Spleen (tissue), 7 donors: Measurements from ENCODE around the gene GP1BB.

Source experiments
- CTCF ChIP-seq, 11 experiments: fragments of 200-600 bp in 7 of 11; fragments of 450-650 bp in 4 of 11; sonication (generic) in 4 of 11; IDR thresholded peaks in 8 of 11; conservative IDR thresholded peaks in 3 of 11; 1 replicate in 7 of 11; 2 replicates in 4 of 11; pipeline versions ENCODE4 v1.4.0 to v1.8.0; 2016 to 2021; ENCODE audit warnings: antibody characterized with exemption in 11 of 11, inconsistent platforms in 4 of 11, mild to moderate bottlenecking in 1 of 11
- POLR2A ChIP-seq, 3 donors: fragments of 450-650 bp; IDR thresholded peaks; one replicate each; pipeline ENCODE4 v1.5.1; 2017; ENCODE audit warnings: antibody characterized with exemption in 3 of 3, mild to moderate bottlenecking in 1 of 3
- POLR2AphosphoS5 ChIP-seq, 3 donors: sonication (generic); formaldehyde crosslinking; IDR thresholded peaks; one replicate each; pipeline ENCODE4 v1.5.1; 2017; ENCODE audit warnings: antibody characterized with exemption in 3 of 3
- donor health status: DM: no; HTN: no; CAD: no; lungs with moderate emphysema.
- donor health status: DM: no; HTN: no; CAD: no.
- donor health status: DM: no; HTN: no; CAD: no.

- no peak for TF ChIP-seq POLR2A (IDR thresholded peaks at IDR 0.05)
- no peak for TF ChIP-seq CTCF (IDR thresholded peaks at IDR 0.05 in 8 of 11, conservative IDR thresholded peaks at IDR 0.05 in 3 of 11)
- TF ChIP-seq POLR2AphosphoS5 (IDR thresholded peaks at IDR 0.05) = no peak
Measured at GRCh38 chr22:19731361-19732135, 8.2 kb downstream of the GP1BB start.
